Forelimb muscle (tissue), 1 donor: Measurements from ENCODE around the gene KRTAP19-8. TPM values are rescaled to one million over a fixed set of nuclear protein-coding genes. Genes with fewer than 3 reads are reported as not detected.

Experiments used
- DNase-seq: peaks from one replicate; pipeline ENCODE4 v3.0.0-alpha.2; 2013; ENCODE audit warnings: low read depth
- polyA plus RNA-seq: library from polyadenylated mRNA; unstranded; fragments of 120-200 nt; gene quantifications from one replicate; pipeline ENCODE4 v1.2.1, GENCODE V29; 2013; ENCODE audit not compliant: insufficient read length

KRTAP19-8 gene, protein sequence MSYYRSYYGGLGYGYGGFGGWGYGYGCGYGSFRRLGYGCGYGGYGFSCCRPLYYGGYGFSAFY
- polyA plus RNA-seq, result not detected

DNA sequence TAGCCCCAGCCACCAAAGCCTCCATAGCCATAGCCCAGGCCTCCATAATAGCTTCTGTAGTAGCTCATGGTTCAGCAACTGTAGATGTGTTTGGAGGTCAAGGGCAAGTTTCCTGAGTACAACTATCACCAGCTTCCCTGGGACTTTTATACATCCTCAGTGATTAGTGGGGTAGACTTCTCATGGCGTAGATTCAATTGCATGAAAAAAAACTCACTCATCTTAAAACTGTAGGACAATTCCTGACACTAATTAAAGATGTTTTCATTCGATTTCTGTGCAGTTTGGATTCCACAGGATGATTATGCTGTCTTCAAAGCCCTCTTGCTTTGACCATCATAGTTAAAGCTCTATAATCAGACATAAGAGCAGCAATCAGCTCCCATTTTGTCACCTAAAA, at the start of gene KRTAP19-8:
KRTAP19-8 (minus strand) TSS at position 101 of the 400 bp plus-strand sequence; CDS start at position 68, 33 bp downstream.
- no peak for DNase-seq

DNA sequence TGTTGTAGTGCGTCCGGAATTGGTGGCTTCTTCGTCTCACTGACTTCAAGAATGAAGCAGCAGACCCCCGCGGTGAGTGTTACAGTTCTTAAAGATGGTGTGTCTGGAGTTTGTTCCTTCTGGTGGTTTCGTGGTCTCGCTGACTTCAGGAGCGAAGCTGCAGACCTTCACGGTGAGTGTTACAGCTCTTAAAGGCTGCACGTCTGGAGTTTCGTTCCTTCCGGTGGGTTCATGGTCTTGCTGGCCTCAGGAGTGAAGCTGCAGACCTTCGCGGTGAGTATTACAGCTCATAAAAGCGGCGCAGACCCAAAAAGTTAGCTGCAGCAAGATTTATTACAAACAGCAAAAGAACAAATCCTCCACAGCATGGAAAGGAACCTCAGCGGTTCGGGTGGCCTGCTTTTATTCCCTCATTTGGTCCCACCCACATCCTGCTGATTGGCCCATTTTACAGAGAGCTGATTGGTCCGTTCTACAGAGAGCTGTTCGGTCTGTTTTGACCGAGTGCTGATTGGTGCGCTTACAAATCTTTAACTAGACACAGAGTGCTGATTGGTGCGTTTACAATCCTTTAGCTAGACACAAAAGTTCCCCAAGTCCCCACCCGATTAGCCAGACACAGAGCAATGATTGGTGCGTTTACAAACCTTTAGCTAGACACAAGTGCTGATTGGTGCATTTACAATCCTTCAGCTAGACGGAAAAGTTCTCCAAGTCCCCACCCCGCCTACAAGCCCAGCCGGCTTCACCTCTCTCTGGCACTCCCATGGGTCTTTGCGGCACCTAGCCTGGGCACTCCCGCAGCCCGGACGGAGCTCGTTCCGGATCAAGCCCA, 49.6 kb upstream of the KRTAP19-8 start:
- DNase-seq, result no peak

DNA sequence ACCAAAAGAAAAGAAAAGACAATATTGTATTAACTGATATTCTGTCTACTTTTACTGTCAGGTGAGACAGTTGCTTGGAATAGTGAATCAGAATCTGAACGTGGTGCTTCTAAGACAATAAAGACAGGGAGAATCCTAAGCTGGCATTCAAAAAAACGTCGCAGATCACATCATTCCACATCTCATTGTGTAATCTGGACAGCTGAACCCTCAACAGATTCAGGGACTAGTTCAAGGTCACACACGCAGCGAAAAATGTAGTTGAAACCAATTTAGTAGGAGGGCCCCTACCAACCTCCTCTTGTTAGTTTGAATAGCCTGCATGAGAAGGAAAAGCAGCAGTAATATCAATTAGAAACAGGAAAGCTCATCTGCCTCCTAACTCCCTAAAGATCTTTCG, 46.4 kb upstream of the KRTAP19-8 start:
- DNase-seq, result no peak

DNA sequence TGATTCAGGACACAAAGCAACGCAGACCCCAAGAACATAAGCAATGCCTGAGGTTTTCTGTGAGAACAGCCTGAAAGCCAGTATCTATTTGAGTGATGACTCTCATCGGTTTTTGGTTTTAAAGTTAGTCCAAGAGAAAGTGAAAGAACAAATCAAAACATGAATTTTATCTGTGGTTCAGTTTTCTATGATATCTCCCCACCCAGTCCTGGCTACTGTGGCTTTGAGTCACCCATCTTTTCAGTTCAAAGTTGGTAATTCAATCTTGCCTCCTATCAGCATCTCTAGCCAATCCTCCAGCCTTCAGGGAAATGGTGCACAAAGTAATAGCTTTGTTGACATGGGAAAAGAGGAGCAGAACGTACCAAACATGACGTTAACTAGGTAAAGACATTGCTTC, 40.5 kb upstream of the KRTAP19-8 start:
- DNase-seq, result no peak

DNA sequence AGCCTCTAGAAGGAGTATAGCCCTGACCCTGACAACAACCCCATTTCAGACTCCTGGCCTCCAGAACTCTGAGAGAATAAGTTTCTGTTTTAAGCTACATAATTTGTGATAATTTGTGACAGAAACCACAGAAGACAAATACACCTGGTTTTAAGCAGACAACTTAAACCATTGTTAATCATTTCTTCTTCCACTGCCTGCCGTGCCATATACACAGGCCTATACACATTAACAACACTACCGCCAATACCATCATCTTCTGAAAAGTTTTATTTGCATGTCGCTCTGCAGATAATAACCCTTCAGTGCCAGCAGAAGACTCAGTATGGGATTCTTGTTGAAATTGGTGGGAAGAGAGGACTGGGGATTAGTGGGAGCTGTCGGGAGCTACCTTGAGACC, 39.9 kb upstream of the KRTAP19-8 start:
- DNase-seq, result no peak

DNA sequence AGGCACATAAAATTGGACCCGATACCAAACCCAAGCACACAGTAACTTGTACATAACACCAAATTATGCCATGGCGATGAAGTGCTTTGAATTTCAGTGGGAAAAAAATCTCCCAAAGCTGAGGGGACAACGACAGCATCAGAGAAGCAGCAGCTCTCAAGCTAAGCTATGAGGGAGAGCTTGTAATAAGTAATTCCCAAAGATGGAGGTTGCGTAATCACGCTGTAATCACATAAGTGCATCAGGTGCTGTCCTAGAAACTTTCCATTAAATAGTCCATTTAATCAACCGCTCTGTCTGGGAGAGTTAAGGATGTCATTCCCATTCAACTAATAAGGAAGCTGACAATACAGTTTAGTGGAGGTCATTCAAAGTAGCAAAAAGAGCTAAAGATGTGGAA, 37.6 kb upstream of the KRTAP19-8 start:
- no peak for DNase-seq

DNA sequence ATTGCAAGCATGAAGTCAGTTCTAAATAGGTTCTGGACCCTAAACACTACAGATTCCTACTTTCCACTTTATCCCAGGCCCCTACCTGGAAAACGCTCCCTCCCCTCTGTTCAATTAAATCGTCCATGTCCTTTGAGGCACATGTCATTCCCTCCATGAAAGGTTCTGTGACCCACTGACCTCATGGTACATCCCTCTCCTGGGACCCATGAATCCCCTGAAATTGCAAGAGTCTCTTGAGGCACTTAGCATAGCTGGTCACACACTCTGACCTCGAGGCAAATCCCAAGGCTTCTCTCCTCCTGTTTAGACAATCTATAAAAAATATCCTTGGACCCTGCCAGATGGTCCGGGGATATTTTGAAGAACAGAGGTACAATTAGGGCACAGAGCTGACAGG, 34.3 kb upstream of the KRTAP19-8 start:
- no peak for DNase-seq

DNA sequence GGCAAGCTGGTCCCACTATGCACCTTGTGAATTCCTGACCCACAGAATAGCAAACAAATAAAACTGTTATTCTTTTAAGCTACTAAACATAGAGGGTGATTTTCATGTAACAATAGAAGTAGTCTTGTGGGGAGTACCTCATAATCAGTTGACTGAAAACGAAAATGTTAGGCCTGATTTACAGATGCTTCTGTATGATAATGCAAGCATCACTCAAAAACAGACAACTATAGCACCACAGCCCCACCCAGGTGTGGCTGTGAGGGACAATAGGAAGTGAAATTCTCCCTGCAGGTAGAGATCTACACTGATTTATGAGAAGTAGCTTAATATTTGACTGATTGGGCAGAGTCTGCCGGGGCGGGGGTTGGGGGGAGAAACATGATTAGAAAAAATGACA, 26.5 kb upstream of the KRTAP19-8 start:
- DNase-seq, result no peak

DNA sequence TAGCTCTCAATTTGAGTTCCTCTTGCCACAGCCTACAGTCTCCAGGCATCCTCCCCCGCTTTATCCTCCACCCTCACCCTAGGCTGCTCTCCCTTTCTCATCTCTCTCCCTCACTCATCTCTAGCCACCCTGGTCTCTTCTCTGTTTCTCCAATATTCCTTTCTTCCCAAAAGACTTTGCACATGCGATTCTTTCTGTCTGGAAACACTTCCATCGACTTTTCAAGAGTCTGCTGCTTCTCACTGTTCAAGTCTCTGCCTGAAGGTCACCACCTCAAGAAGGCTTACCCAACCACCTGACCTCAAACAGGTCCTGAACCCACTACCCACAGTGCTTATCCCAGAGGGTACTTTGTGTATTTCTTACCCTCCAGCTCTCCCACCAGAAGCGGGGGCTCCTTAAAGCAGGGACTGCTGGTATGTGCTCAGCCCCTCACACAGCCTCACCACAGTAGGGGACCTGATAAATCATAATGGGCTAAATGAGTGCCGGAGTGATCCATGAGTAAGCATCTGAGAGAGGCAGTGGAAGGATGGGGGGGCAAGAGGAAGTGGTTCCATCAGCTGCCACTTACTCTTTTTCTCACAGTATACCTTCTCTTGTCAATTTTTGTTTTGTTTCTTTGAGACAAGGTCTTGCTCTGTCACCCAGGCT, 14.3 kb upstream of the KRTAP19-8 start:
- no peak for DNase-seq

DNA sequence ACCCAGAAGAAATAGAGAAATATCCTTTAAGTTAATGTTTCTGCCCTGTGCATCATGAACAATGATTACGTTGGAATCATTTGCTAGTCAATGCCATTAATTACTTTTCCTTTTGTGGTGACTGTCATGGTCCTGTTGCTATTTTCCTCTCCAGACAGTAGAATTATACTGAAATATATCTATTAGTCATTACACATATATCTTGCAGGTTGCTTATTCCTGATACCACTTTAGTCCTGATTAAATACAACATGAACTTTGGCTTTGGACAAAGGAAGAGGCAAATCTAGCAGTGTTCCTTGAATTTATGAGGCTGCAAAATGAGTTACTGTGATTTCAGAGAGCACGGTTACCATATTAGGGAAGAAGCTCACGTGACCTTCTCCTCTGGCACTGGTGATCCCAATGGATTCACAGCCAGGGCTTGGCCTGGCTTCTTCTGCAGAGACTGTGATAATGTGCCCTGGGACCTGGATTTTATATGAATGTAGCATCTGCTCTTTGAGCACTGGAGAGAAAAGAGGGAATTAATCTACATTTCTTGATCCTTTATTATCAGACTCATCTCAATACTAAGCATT, 12.4 kb upstream of the KRTAP19-8 start:
- no peak for DNase-seq

DNA sequence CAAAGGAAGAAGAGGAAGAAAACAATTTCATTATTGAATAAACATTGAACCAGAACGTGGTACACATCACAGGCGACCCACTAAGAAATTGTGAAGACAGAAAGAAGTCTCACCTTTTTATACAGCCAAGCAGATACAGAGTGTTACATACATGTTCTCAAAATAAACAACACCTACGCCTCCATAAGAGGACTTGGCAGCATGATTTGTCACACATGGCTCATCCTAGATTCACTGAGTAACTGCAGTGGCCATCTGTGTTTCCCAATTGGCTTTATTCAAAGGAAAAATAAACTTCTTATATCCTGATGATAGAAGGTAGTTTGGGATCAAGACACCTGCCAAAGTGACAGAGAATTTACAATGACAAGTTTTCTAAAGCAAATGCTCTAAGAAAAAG, 7.6 kb upstream of the KRTAP19-8 start:
- DNase-seq, result no peak

DNA sequence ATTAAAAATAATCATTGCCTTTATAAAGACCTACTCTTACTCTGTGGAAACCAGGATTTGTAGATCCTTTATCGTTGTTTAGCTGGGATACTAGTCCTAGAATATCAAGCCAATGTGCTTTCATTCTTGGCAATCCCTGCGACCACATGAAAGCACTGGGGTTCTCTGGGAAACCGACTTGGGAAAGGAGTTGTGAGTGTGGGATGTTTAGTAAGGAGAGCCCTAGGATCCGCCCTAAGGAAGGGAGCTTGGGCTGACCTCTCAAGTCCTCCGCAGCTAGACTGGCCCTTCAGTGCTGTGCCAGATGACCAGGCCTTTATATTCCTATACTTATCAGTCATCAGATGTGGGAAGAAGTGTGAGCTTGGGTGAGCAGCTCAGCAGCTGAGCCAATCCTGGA, 5.2 kb upstream of the KRTAP19-8 start:
- no peak for DNase-seq

DNA sequence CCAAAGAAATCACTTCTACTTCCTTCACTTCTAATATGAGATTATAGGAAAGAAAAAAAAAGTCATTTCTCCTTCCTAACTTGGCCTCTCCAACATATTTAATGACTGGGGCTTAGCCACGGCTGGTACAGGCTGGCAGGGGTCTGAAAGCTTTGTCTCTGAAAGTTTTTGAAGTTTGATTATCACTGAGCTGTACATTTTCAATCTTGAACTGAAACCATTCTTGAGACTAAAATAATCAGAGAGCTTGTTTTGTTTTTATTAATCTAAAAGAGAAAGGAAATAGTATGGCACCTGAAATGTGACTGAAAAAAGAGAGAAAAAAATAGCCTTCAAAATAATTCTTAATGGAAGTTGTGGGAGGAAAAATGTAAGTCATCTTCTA, 3.8 kb upstream of the KRTAP19-8 start:
- DNase-seq, result no peak

DNA sequence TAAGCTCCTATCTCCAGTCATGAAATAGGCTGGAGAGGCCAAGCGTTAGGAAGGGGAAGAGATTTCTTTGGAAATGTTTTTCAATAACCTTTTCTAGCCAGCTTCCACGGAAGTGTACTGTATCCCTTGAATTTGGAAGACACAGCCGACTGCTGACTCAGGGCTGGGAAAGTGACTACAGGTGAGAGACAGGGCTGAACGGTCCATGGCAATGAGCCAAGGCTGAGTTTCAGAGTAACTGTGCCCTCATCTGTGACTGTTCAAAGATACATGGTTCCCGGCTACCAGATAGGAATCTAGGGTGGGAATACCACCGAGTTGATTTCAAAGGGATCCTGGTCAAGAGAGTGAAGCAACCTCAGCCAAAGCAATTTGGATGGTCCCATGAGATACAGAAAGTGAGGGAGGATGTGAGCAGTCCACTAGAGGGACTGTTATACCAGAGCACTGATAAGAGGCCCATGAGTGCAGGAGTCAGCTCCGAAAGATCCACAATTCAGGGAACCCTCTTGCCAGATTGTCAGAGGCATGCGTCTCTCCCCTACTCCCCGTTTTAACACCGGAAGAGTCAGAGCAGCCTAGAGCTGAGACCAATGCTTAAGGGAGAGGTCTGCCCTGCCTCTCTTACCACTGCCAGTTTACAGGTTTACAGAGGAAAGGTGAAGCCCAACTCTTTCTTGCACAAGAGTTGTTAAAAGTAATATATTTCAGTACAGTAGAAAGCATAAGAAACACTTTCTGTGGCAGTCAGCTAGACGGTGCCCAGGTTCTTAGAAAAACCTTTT, 3.2 kb upstream of the KRTAP19-8 start:
- DNase-seq, result no peak

DNA sequence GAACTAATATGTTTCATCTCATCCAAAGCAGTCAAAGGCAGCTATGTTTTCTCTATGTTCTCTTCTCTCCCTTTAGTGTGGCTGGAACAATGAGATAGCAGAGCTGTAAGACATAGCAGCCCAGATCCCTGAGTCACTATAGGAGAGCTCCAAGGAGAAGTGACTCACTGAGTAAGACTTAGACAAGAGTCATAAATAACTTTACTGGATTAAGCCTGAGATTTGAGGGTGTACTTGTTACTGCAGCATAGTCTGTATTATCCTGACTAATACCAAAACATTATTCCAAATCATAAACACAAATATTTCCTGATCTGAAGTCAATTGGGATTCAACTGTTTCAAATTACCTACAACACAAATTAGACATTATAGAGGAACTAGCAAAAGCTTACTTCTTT, 3.9 kb downstream of the KRTAP19-8 start:
- DNase-seq, result no peak

DNA sequence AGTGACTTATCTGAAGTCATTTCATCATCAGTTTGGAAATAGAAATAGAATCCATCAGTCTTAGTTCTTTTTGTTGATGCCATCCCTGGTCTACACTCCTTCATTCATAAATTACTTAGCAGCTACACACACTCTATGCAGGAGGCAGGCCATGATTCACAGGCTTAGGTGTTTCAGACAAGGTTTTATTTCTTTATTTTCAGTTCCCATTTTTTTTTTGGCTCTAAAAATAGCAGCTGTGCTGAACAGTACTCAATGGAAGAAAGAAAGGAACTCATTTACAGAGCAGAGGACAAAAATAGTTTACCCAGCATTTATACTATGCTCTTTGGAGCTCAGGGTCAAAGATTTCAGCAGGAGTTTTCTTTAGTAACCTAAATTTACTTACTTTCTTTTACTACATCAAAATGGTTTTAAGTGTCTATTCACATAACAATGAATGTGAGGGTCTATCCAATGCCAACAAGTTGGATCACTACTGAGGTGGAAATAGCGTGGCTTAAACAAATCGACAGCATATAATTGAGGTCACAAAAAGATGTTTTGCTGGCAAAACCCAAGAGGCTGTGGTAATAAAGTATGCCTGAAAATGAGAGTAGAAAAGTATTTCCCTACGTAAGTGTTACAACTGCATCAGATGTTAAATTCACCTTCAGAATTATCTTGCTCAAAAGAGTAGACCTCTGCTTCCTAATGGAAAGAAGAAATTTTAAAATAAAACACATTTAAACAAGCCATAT, 7.7 kb downstream of the KRTAP19-8 start:
- DNase-seq, result no peak

DNA sequence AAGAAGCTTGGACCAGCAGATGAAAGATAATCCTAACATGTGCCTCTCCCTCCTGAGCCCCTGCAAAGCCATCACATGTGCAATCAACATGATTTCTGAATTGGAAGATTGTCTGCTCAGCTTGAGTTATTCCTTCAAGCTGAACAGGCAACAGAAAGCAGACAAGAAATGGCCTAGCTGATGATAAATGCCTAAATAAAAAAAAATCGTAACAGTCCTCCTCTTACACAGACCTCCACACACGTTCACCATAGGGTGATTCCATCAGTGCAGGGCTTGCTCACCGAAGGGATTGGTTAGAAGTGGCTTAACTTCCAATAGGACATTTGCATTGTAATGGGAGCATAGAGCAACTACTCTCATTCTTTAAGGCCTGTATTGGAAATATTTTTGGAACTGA, 14.6 kb downstream of the KRTAP19-8 start:
- DNase-seq, result no peak

DNA sequence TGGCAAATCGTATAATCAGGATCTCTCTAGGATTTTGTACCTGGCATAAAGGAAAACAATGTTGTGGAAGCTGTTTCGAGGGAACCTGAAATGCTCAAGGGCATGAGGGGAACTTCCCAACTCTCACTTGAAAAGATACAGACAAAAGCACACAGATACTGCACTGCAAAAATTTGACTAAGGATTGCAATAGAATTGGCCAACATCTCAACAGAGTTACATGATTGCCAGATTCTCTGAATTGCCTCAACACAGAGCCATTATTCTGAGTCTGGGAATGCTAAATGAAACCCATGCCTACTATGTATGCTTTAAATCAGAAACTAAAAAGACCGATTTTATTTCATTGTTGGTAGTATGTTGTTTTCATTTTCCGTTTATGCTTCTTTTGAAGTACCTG, 16.0 kb downstream of the KRTAP19-8 start:
- no peak for DNase-seq

DNA sequence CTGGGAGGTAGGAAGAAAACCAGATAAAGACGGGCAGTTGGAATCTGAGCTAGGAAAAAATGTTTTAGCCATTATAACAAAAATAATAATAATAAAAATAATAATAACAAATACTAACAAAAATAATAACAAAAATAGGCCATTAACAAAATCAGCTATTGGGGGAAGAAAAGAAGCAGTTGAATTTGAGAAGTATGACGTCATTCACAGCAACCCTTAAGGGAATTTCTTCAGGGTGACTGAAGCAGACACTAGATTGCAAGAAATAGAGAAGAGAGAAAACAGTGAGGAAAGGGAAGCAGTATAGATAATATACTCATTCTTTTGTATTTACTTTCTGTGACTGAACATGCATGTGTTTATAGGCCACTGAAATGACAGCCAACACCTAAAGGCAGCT, 20.0 kb downstream of the KRTAP19-8 start:
- no peak for DNase-seq

DNA sequence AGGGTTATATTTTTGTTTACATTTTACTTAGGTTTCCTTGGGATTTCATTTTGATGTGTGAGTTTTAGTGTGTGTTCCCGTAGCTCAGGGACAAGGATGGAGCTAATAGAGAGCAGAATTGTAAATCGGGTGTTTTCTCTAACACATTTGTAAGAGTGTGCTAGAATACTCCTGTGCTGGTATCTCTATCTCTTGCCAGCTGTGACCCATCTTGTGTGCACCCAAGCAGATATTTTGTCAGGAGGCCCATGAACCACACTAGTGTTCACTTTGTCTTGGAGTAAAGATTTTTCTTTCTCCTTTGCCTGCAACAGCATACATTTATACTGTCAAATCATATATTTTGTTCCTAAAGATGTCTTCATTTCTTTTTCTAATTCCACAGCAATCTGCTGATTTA, 23.4 kb downstream of the KRTAP19-8 start:
- no peak for DNase-seq
